Choroid plexus epithelial cell (primary cell): ENCODE measurements around the gene DLX5.
"Not testable (repeated sequence)": the region's sequence is repeated elsewhere in the genome, so short reads cannot be mapped to it uniquely, and the experiment has no call there.

Source experiments
- DNase-seq: peaks from one replicate; pipeline ENCODE4 v3.0.0-alpha.2; 2010; ENCODE audit warnings: low read depth
- H3K4me3 ChIP-seq: 2 replicates; pipeline ENCODE4 v1.5.1; 2011; ENCODE audit warnings: low read depth, mild to moderate bottlenecking, control low read depth, low read length, moderate library complexity
- CTCF ChIP-seq: conservative IDR thresholded peaks from 2 replicates; pipeline ENCODE4 v1.5.1; 2011; ENCODE audit warnings: low read depth, mild to moderate bottlenecking, control low read depth, inconsistent platforms, low read length, moderate library complexity

Gene DLX5

GRCh38 chr7:97024209-97025129 is at the start of gene DLX5:
Gene DLX5, minus strand, starts transcription at chr7:97024831. Its CDS starts 208 bp downstream, at chr7:97024623.
- no peak for TF ChIP-seq CTCF
- no peak for DNase-seq
- H3K4me3 ChIP-seq: no peak within 1 kb of the TSS

DNA sequence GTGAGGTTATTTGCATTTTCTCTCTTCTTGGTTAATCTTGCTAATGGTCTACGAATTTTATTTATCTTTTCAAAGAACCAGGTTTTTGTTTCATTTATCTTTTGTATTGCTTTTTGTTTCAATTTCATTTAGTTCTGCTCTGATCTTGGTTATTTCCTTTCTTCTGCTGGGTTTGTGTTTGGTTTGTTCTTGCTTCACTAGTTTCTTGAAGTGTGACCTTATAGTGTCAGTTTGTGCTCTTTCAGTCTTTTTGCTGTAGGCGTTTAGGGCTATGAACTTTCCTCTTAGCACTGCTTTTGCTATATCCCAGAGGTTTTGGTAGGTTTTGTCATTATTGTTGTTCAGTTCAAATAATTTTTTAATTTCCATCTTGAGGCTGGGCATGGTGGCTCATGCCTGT is 47.4 kb upstream of the DLX5 start:
- not testable (repeated sequence) for DNase-seq, H3K4me3 ChIP-seq

- peak; percentile 77 for TF ChIP-seq CTCF
- DNase-seq: peak; percentile 76
- no peak overlapping the region for H3K4me3 ChIP-seq
Measured at GRCh38 chr7:97064972-97065587, 40.4 kb upstream of the DLX5 start.

DNA sequence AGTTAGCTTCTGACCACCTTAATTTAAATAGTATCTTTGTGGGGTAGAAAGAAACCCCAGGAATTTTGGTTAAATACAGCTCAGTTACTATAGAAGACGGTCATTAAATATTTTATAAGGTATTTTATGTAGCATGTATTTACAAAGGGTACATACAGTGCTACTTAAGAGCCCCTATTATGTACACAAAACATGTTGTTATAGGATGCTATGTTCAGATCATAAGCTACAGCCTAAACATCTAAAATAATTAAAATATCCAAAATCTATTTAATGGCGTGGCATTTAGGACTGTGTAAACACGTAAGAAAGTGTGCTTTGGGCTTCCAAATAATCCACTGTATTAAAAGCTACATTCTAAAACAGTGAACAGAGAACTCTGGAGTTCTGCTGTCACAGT is 39.4 kb upstream of the DLX5 start:
- TF ChIP-seq CTCF: no peak
- no peak overlapping the region for H3K4me3 ChIP-seq
- no peak for DNase-seq

DNA sequence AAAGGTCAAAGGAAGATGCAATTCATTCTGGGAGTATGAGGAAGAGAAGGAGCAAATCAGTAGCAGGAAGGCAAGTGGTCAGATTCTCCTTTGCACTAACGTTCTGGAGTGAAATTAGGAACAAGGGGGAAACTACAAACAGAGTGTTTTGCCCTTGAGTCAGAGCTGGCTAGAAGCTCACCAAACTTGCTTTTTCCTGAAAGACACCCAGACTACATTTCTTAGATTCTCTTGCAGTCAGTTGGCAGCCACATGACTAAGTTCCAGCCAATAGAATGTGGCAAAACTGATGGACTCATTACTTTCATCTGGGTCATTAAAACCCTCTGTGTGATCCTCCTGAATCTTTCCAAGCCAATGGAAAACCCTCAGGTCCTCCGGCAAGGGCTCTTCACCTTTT is 18.6 kb upstream of the DLX5 start:
- no peak overlapping the region for H3K4me3 ChIP-seq
- TF ChIP-seq CTCF: no peak
- no peak for DNase-seq

DNA sequence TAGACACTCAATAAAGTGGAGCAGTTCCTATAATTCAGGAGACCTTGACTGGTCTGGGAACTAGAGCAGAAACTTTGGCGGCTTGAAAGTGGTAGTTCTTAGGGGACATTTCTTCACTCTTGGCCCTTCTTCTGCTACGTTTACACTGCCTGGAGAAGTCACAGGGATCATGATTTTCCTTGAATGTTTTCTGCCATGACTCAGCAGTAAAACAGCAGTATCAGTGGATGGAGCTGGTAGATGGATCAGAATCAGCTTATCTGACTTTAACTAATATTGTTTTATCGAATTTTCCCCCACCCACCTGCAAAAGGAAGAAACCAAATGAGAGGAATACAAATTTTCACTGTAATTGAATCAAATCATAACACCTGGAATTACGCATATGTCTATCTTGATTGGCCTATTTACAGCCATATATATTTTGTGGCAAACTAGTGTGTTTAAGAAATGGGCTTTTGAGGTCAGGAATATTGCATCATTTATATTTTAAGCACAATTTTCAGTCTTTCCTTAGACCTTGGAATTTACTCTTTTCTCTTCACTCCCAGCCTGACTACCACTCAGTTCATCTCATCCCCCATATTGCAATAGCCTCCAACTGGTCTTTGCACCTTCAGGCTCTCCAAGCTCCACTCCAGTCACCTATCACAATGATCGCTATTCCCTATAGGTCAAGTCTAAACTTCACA is 14.9 kb upstream of the DLX5 start:
- TF ChIP-seq CTCF: no peak
- no peak for DNase-seq
- no peak overlapping the region for H3K4me3 ChIP-seq

DNA sequence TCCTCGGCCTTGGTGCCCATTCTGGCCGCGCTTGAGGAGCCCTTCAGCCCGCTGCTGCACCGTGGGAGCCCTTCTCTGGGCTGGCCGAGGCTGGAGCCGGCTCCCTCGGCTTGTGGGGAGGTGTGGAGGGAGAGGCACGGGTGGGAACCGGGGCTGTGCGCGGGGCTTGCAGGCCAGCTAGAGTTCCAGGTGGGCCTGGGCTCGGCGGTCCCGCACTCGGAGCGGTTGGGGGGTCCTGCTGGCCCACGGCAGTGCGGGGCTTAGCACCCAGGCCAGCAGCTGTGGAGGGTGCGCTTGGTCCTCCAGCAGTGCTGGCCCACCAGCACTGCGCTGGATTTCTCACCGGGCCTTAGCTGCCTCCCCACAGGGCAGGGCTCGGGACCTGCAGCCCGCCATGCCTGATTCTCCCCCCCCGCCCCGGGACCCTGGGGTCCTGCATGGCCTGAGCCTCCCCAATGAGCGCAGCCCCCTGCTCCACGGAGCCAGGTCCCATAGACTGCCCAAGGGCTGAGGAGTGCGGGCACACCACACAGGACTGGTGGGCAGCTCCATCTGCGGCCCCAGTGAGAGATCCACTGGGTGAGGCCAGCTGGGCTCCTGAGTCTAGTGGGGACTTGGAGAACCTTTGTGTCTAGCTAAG is 9.7 kb upstream of the DLX5 start:
- not testable (repeated sequence) for H3K4me3 ChIP-seq, DNase-seq
